ENCODE results near the gene TRAF3IP1. TPM values are rescaled to one million over a fixed set of nuclear protein-coding genes. Genes with fewer than 3 reads are reported as not detected.
"Not testable (repeated sequence)": the region's sequence is repeated elsewhere in the genome, so short reads cannot be mapped to it uniquely, and the experiment has no call there.

Gene TRAF3IP1
- total RNA-seq, 1 donor from 2014 or later = 15.1 TPM

DNA sequence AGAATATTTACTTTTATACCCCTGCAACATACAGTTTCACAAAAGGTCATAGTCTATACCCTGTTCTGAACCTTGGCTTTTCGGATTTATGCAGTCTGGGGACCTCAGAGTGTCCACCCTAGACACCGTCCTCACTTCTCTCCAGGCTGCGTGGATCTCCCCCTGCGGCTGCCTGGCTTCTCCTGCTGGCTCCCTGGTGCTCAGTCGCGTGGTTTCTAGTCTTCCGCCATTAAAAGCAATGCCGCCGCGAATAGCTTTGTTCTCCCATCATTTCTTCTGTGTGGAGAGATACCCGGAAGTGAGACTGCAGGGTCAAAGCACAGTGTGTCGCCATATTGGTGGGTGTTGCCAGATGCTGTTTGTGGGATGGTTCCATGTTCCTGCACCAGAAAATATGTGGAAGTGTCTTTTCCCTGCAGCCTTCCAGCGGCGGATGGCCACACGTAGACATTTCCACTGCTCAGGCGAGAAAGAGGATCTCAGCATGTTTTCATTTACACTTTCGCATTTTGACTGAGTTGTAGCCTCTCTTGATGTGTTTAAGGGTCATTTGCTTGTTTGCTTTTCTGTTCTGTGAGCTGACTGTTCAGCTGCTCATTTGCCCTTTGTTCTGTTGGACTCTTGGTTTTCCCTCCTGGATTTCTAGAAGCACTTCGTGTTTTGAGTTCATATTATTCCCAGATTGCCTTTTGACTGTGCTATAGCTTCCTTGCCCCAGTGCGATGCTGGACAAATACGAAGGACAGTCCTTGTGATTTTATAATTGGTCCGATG, 83.5 kb downstream of the TRAF3IP1 start:
- Mint-ChIP-seq H3K27me3 (ENCODE audit: low read depth) (no peaks in the 10 kb centered on the region), H3K9me3 (ENCODE audit: low read depth) (no peaks in the 10 kb centered on the region), H3K27ac (ENCODE audit: unreplicated experiment) (no peak overlapping the region), H3K4me3 (ENCODE audit: unreplicated experiment) (no peak overlapping the region), H3K36me3 (ENCODE audit: low read depth) (peaks cover 4% of the 10 kb centered on the region), H3K4me1 (ENCODE audit: low read depth) (peaks cover 4% of the 10 kb centered on the region)
- no peak for DNase-seq (ENCODE audit: low spot score)
- TF ChIP-seq CTCF (IDR thresholded peaks at IDR 0.05) = no peak

- H3K36me3 Mint-ChIP-seq (ENCODE audit: low read depth) = peaks cover 4% of the 10 kb centered on the region
- no peaks in the 10 kb centered on the region for H3K27me3 Mint-ChIP-seq (ENCODE audit: low read depth)
- DNase-seq (ENCODE audit: low spot score) = no peak
- no peak overlapping the region for H3K27ac Mint-ChIP-seq (ENCODE audit: unreplicated experiment)
- H3K4me3 Mint-ChIP-seq (ENCODE audit: unreplicated experiment) = no peak overlapping the region
- H3K9me3 Mint-ChIP-seq (ENCODE audit: low read depth) = no peaks in the 10 kb centered on the region
- no peak for TF ChIP-seq CTCF (IDR thresholded peaks at IDR 0.05)
- H3K4me1 Mint-ChIP-seq (ENCODE audit: low read depth) = peaks cover 4% of the 10 kb centered on the region
These were observed 84.3 kb downstream of the TRAF3IP1 start for GRCh38 chr2:238404406-238405216.

GRCh38 chr2:238405217-238405555, 84.9 kb downstream of the TRAF3IP1 start:
- H3K9me3 Mint-ChIP-seq (ENCODE audit: low read depth) = not testable (repeated sequence)

GRCh38 chr2:238406221-238406997, 86.1 kb downstream of the TRAF3IP1 start:
- Mint-ChIP-seq H3K4me3 (ENCODE audit: unreplicated experiment) (no peak overlapping the region), H3K27ac (ENCODE audit: unreplicated experiment) (no peak overlapping the region)

More at GRCh38 chr2:238405217-238405555, 84.9 kb downstream of the TRAF3IP1 start:
- H3K27me3 Mint-ChIP-seq (ENCODE audit: low read depth); DNase-seq (ENCODE audit: low spot score); H3K4me3 Mint-ChIP-seq (ENCODE audit: unreplicated experiment); H3K27ac Mint-ChIP-seq (ENCODE audit: unreplicated experiment); H3K4me1 Mint-ChIP-seq (ENCODE audit: low read depth); H3K36me3 Mint-ChIP-seq (ENCODE audit: low read depth): not testable (repeated sequence)

DNA sequence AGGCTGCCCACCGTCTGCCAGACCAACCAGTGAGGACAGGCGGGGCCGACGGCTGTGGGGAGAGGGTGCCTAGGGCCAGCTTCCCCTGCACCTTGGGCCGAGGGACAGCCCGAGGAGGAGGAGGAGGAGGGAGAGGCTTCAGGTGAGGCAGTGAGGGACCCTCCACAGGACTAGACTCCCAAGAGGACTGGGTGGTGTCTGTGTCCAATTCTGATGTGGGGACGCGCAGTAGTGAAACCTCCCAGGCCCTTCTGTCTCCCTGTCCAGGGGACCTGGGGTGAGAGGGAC, 86.6 kb downstream of the TRAF3IP1 start:
- Mint-ChIP-seq H3K36me3 (ENCODE audit: low read depth) (peaks cover 4% of the 10 kb centered on the region), H3K27me3 (ENCODE audit: low read depth) (no peaks in the 10 kb centered on the region), H3K4me3 (ENCODE audit: unreplicated experiment) (no peak overlapping the region), H3K9me3 (ENCODE audit: low read depth) (no peaks in the 10 kb centered on the region), H3K4me1 (ENCODE audit: low read depth) (peaks cover 4% of the 10 kb centered on the region), H3K27ac (ENCODE audit: unreplicated experiment) (no peak overlapping the region)
- TF ChIP-seq CTCF (IDR thresholded peaks at IDR 0.05) = no peak
- DNase-seq (ENCODE audit: low spot score) = no peak

More at GRCh38 chr2:238406221-238406997, 86.1 kb downstream of the TRAF3IP1 start:
- H3K4me1 Mint-ChIP-seq (ENCODE audit: low read depth) = peaks cover 4% of the 10 kb centered on the region
- no peaks in the 10 kb centered on the region for H3K27me3 Mint-ChIP-seq (ENCODE audit: low read depth)
- H3K36me3 Mint-ChIP-seq (ENCODE audit: low read depth) = peaks cover 7% of the 10 kb centered on the region
- DNase-seq (ENCODE audit: low spot score) = no peak
- TF ChIP-seq CTCF (IDR thresholded peaks at IDR 0.05) = no peak
- H3K9me3 Mint-ChIP-seq (ENCODE audit: low read depth) = no peaks in the 10 kb centered on the region
